ENCODE data around the gene C19orf81. TPM values are rescaled to one million over a fixed set of nuclear protein-coding genes. Genes with fewer than 3 reads are reported as not detected.

The C19orf81 gene
- total and polyA plus RNA-seq, 2 of the 13 experiments (the other 11 are each of a cell fraction or from before 2014, with no cell fraction given), result not detected

DNA sequence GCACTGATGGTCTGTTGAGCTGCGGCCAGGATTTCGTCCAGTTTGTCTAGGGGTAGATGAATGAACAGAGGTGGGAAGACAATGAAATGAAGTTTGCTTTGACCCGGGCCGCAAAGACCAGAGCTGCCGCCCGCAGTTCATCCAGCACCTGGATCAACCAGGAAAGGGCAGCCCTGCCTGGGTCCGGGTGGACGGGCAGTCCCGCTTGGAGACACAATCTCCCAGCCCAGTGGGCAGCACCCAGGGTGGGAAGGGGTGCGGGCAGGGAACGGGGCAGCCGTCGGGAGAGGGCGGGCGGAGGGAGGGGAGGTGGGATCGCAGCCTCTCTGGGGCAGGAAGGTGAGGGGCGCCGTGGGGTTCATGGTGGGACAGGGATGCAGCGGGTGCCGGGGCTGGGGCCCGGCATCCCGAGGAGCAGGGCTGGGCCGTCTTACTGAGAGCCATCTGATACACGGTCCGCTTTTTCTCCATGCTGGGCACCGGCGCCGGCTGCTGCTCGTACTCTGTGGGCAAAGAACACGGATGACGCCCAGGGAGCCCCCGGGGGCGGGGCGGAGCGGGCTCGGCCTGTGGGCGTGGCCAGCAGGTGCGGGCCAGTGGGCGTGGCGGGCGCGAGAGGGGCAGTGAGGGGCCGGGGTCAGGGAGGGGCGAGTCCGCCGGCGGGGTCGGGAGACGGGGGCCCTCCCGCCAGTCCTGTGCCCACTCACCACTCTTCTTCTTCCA lies 37.2 kb downstream of the C19orf81 start (continued):
- TF ChIP-seq, protein P1, sequence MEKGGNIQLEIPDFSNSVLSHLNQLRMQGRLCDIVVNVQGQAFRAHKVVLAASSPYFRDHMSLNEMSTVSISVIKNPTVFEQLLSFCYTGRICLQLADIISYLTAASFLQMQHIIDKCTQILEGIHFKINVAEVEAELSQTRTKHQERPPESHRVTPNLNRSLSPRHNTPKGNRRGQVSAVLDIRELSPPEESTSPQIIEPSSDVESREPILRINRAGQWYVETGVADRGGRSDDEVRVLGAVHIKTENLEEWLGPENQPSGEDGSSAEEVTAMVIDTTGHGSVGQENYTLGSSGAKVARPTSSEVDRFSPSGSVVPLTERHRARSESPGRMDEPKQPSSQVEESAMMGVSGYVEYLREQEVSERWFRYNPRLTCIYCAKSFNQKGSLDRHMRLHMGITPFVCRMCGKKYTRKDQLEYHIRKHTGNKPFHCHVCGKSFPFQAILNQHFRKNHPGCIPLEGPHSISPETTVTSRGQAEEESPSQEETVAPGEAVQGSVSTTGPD (CRISPR knock-in tag; IDR thresholded peaks at IDR 0.05), result no peak
- TF ChIP-seq, protein P2, sequence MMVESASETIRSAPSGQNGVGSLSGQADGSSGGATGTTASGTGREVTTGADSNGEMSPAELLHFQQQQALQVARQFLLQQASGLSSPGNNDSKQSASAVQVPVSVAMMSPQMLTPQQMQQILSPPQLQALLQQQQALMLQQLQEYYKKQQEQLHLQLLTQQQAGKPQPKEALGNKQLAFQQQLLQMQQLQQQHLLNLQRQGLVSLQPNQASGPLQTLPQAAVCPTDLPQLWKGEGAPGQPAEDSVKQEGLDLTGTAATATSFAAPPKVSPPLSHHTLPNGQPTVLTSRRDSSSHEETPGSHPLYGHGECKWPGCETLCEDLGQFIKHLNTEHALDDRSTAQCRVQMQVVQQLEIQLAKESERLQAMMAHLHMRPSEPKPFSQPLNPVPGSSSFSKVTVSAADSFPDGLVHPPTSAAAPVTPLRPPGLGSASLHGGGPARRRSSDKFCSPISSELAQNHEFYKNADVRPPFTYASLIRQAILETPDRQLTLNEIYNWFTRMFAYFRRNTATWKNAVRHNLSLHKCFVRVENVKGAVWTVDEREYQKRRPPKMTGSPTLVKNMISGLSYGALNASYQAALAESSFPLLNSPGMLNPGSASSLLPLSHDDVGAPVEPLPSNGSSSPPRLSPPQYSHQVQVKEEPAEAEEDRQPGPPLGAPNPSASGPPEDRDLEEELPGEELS (CRISPR knock-in tag; IDR thresholded peaks at IDR 0.05), result no peak
- TF ChIP-seq ZNF484 (CRISPR knock-in tag; IDR thresholded peaks at IDR 0.05; ENCODE audit: borderline replicate concordance, low read depth) (no peak), SOX6 (IDR thresholded peaks at IDR 0.05) (no peak), SOX6 (CRISPR knock-in tag; IDR thresholded peaks at IDR 0.05) (no peak), CREB1 (IDR thresholded peaks at IDR 0.05) (no peak), CREB1 (CRISPR knock-in tag; IDR thresholded peaks at IDR 0.05) (no peak), TMF1 (CRISPR knock-in tag; IDR thresholded peaks at IDR 0.05; ENCODE audit: low read depth) (no peak), TAF15 (IDR thresholded peaks at IDR 0.05; ENCODE audit: low read depth, low read length, poor library complexity, severe bottlenecking) (no peak), HOXA3 (CRISPR knock-in tag; IDR thresholded peaks at IDR 0.05) (no peak), KLF12 (CRISPR knock-in tag; IDR thresholded peaks at IDR 0.05; ENCODE audit: borderline replicate concordance) (no peak), ZNF883 (CRISPR knock-in tag; IDR thresholded peaks at IDR 0.05; ENCODE audit: not compliant biosample characterization) (no peak), FOXA1 (IDR thresholded peaks at IDR 0.05) (no peak), FOXA1 (CRISPR knock-in tag; IDR thresholded peaks at IDR 0.05) (no peak)
- TF ChIP-seq, protein P3, sequence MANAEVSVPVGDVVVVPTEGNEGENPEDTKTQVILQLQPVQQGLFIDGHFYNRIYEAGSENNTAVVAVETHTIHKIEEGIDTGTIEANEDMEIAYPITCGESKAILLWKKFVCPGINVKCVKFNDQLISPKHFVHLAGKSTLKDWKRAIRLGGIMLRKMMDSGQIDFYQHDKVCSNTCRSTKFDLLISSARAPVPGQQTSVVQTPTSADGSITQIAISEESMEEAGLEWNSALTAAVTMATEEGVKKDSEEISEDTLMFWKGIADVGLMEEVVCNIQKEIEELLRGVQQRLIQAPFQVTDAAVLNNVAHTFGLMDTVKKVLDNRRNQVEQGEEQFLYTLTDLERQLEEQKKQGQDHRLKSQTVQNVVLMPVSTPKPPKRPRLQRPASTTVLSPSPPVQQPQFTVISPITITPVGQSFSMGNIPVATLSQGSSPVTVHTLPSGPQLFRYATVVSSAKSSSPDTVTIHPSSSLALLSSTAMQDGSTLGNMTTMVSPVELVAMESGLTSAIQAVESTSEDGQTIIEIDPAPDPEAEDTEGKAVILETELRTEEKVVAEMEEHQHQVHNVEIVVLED (CRISPR knock-in tag; IDR thresholded peaks at IDR 0.05; ENCODE audit: borderline replicate concordance), result no peak
- TF ChIP-seq, protein P4, sequence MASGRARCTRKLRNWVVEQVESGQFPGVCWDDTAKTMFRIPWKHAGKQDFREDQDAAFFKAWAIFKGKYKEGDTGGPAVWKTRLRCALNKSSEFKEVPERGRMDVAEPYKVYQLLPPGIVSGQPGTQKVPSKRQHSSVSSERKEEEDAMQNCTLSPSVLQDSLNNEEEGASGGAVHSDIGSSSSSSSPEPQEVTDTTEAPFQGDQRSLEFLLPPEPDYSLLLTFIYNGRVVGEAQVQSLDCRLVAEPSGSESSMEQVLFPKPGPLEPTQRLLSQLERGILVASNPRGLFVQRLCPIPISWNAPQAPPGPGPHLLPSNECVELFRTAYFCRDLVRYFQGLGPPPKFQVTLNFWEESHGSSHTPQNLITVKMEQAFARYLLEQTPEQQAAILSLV (CRISPR knock-in tag; IDR thresholded peaks at IDR 0.05; ENCODE audit: borderline replicate concordance), result no peak

Data from HepG2 (cell line).